Measurements from ENCODE around the gene ZFC3H1. TPM values are rescaled to one million over a fixed set of nuclear protein-coding genes. Genes with fewer than 3 reads are reported as not detected.

Gene ZFC3H1
- total RNA-seq, 1 donor = 47.1 TPM

DNA sequence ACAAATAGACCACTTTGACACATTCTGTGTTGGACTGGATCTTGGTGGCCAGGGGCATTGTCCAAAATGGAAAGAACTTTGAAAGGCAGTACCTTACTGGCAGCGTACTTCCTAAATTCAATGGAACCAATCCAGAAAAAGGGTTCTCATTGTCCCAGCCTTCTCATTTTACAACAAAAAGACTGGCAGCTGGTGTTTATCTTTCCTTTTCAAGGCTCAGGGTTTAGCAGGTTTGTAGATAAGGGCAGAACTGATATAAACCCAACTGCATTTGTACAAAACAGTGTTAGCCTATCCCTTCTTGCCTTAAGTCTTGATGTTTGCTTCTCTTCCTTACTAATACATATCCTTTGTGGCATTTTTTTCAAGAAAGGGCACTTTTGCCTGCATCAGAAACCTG is 8.2 kb upstream of the ZFC3H1 start:
- no peak overlapping the region for H3K4me3 ChIP-seq (ENCODE audit: low read depth, low read length)
- TF ChIP-seq, protein P1, sequence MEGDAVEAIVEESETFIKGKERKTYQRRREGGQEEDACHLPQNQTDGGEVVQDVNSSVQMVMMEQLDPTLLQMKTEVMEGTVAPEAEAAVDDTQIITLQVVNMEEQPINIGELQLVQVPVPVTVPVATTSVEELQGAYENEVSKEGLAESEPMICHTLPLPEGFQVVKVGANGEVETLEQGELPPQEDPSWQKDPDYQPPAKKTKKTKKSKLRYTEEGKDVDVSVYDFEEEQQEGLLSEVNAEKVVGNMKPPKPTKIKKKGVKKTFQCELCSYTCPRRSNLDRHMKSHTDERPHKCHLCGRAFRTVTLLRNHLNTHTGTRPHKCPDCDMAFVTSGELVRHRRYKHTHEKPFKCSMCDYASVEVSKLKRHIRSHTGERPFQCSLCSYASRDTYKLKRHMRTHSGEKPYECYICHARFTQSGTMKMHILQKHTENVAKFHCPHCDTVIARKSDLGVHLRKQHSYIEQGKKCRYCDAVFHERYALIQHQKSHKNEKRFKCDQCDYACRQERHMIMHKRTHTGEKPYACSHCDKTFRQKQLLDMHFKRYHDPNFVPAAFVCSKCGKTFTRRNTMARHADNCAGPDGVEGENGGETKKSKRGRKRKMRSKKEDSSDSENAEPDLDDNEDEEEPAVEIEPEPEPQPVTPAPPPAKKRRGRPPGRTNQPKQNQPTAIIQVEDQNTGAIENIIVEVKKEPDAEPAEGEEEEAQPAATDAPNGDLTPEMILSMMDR (IDR thresholded peaks at IDR 0.05; ENCODE audit: insufficient read depth, low read depth, low read length) = no peak
- no peak for DNase-seq (ENCODE audit: low read depth)

DNA sequence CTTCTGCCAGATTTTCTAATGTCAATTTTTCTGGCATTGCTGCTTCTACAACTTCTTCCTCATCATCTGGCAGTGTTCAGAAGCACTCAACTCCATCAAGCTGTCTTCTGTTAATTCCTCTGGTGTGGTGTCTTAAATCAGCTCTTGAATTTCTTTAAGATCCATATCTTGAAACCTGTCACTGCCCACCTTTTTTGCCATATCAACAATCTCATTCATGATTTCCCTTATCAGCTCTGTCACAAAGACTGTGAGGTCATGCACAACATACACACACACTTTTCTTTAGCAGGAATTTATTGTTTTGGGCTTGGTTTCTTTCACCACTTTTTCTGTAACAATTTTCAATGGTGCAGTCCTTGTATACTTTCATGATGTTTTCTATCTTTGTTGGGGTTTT is 7.7 kb upstream of the ZFC3H1 start:
- TF ChIP-seq, protein P1 (IDR thresholded peaks at IDR 0.05; ENCODE audit: insufficient read depth, low read depth, low read length) = no peak
- DNase-seq (ENCODE audit: low read depth) = no peak
- no peak overlapping the region for H3K4me3 ChIP-seq (ENCODE audit: low read depth, low read length)

DNA sequence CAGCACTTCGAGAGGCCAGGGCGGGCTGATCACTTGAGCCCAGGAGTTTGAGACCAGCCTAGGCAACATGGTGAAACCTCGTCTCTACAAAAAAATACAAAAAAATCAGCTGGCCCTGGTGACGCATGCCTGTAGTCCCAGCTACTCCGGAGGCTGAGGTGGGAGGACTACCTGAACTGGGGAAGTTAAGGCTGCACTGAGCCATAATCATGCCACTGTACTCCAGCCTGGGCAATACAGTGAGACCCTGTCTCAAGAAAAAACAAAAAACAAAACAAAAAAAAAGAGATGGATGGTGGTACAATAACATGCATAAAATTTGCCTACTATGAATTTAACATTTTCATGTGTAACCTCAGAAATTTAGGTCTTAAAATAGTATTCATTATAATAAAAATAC is 2.6 kb upstream of the ZFC3H1 start:
- no peak for DNase-seq (ENCODE audit: low read depth)
- no peak overlapping the region for H3K4me3 ChIP-seq (ENCODE audit: low read depth, low read length)
- TF ChIP-seq, protein P1 (IDR thresholded peaks at IDR 0.05; ENCODE audit: insufficient read depth, low read depth, low read length) = no peak

DNA sequence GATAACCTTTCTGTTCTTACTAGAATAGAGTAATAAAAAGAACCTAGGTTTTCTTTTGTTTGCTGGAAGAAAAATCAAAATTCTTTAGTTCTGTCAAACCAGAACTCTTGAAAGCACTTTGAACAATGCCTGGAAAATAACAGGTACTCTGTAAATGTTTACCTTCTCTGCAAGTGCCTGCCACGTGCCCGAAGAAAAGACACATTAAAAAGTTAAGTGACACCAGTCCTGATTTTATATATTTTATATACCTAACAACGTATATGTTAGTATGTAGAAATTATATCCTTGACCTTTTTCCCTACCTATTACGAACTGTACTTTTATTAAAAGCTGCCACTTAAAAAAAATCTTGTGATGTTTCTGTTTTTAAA is 1.4 kb upstream of the ZFC3H1 start:
- DNase-seq (ENCODE audit: low read depth) = no peak
- H3K4me3 ChIP-seq (ENCODE audit: low read depth, low read length) = peak overlapping the region; percentile 86
- TF ChIP-seq, protein P1 (IDR thresholded peaks at IDR 0.05; ENCODE audit: insufficient read depth, low read depth, low read length) = no peak

DNA sequence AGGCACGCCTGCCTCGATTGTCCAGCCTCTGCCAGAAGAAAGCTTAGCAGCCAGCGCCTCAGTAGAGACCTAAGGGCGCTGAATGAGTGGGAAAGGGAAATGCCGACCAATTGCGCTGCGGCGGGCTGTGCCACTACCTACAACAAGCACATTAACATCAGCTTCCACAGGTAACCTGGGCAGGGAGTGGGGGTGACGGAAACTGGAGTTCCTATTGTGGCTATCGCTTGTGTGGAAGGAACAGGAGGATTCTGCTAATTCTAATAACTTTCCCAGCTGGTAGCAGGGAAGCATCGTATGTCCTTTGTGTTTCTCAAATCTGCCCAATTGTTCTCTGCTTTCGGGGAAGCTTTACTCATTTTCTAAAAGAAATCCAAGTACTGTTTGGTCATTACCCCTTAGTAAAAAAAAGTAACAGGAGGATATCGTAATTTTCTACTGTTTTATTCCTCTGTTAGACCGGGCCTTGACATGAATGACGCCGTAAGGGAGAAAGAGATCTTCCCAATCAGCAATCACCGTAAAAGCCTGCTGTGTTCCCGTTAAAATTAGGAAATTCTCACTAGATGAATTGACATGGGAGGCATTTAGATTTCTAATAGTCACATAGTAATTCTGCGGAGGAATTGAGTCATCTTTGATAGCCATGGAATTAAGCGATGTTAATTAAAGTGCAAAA is 902 bp upstream of the ZFC3H1 start:
- TF ChIP-seq, protein P1 (IDR thresholded peaks at IDR 0.05; ENCODE audit: insufficient read depth, low read depth, low read length) = no peak
- peak; percentile 28 for DNase-seq (ENCODE audit: low read depth)
- H3K4me3 ChIP-seq (ENCODE audit: low read depth, low read length) = peak overlapping the region; percentile 86

DNA sequence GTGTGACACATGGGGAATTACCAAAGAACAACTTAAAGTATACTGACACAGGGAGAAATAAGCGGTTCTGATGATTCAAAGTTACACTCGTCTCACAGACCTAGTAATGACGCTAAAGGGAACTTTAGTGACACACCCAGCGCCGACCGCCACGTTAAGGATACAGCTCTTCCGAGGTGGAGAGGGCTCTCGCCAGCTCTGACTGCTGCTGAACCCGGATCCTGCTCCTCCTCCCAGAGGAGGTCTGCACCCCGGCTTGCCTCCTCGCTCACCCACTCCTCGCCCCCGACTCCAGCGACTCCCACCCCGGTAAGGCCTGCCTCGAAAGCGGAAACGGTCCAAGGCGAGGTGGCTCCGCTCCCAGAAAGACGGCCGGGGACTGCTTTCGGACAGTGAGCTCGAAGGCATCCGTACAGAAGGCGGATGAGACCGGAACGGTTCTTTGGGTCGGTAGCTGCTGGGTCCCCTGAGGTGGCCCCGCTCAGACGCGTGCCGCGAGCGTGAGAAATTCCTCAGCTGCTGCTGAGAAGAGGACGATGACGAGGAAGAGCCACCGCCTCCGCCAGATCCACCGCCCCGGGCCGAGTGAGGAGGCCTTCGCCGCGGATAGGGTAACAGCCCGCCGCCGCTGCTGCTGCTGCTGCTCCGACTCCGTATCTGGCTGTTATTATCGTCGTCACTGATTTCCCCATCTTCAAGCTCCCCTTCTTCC is 643 bp downstream of the ZFC3H1 start:
- TF ChIP-seq, protein P1 (IDR thresholded peaks at IDR 0.05; ENCODE audit: insufficient read depth, low read depth, low read length) = no peak
- peak; percentile 72 for DNase-seq (ENCODE audit: low read depth)
- peak overlapping the region; percentile 86 for H3K4me3 ChIP-seq (ENCODE audit: low read depth, low read length)
